DOHH2 (cell line): ENCODE data around the gene MCAT.

Experiments used
- H3F3A ChIP-seq: fragments of 200-600 bp; sonication (generic), shearing (Covaris generic); 2 replicates; pipeline ENCODE4 v1.6.0; 2016; ENCODE audit warnings: antibody characterized with exemption, mild to moderate bottlenecking; ENCODE audit not compliant: control insufficient read depth, insufficient read depth
- H3K27ac ChIP-seq: fragments of 200-600 bp; sonication (generic); 2 replicates; pipeline ENCODE4 v1.5.1; 2014; ENCODE audit warnings: low read depth, mild to moderate bottlenecking, low read length, moderate library complexity
- H3K27me3 ChIP-seq: fragments of 200-600 bp; sonication (generic); 2 replicates; pipeline ENCODE4 v1.6.1; 2014; ENCODE audit warnings: mild to moderate bottlenecking, low read length, mixed read lengths; ENCODE audit not compliant: control insufficient read depth
- H3K36me3 ChIP-seq: fragments of 200-600 bp; sonication (generic); 2 replicates; pipeline ENCODE4 v1.6.1; 2014; ENCODE audit warnings: mild to moderate bottlenecking, low read length, moderate library complexity, mixed read lengths; ENCODE audit not compliant: control insufficient read depth
- H3K4me1 ChIP-seq: fragments of 200-600 bp; sonication (generic); 2 replicates; pipeline ENCODE4 v1.6.1; 2014; ENCODE audit warnings: mild to moderate bottlenecking, low read length, mixed read lengths; ENCODE audit not compliant: control insufficient read depth
- H3K4me2 ChIP-seq: fragments of 200-600 bp; sonication (generic); 2 replicates; pipeline ENCODE4 v1.6.0; 2014; ENCODE audit warnings: mild to moderate bottlenecking, low read length, moderate library complexity
- H3K4me3 ChIP-seq: fragments of 200-600 bp; sonication (generic); 2 replicates; pipeline ENCODE4 v1.5.1; 2014; ENCODE audit warnings: mild to moderate bottlenecking, low read length, mixed read lengths
- H3K79me2 ChIP-seq: fragments of 200-600 bp; sonication (generic); 2 replicates; pipeline ENCODE4 v1.6.1; 2014; ENCODE audit warnings: mild to moderate bottlenecking, low read length, mixed read lengths; ENCODE audit not compliant: control insufficient read depth
- H3K9me2 ChIP-seq: fragments of 200-600 bp; sonication (generic); replicated peaks from 2 replicates; pipeline ENCODE4 v1.6.1; 2014; ENCODE audit warnings: mild to moderate bottlenecking, low read length, mixed read lengths; ENCODE audit not compliant: control insufficient read depth
- H3K9me3 ChIP-seq: fragments of 200-600 bp; sonication (generic); 2 replicates; pipeline ENCODE4 v1.6.1; 2014; ENCODE audit warnings: antibody characterized with exemption, low read length, mixed read lengths; ENCODE audit not compliant: control insufficient read depth, insufficient read depth
- H4K20me1 ChIP-seq: fragments of 200-600 bp; sonication (generic); 2 replicates; pipeline ENCODE4 v1.6.0; 2014; ENCODE audit warnings: low read depth, mild to moderate bottlenecking, antibody characterized with exemption, low read length, moderate library complexity; ENCODE audit not compliant: control insufficient read depth, insufficient read depth
- CTCF ChIP-seq: fragments of 200-600 bp; sonication (generic); IDR thresholded peaks from one replicate; pipeline ENCODE4 v1.5.1; 2014; ENCODE audit warnings: antibody characterized with exemption, mild to moderate bottlenecking, low read depth, low read length; ENCODE audit not compliant: poor library complexity, severe bottlenecking
- EZH2phosphoT487 ChIP-seq: fragments of 200-600 bp; sonication (generic); IDR thresholded peaks from 2 replicates; pipeline ENCODE4 v1.6.1; 2017; ENCODE audit warnings: borderline replicate concordance, mild to moderate bottlenecking, antibody characterized with exemption, low read length, moderate library complexity, mixed read lengths

Gene MCAT

GRCh38 chr22:43096420-43096819 is 46.8 kb downstream of the MCAT start:
- no peaks in the 10 kb centered on the region for H3K27me3 ChIP-seq
- H3K27ac ChIP-seq, result no peak overlapping the region
- no peaks in the 10 kb centered on the region for H3K9me2 ChIP-seq
- H3K79me2 ChIP-seq, result no peaks in the 10 kb centered on the region
- peaks cover 4% of the 10 kb centered on the region; the same call in 1 of the 2 replicates for H3K4me1 ChIP-seq
- H3K4me2 ChIP-seq, result no peak overlapping the region
- no peaks in the 10 kb centered on the region for H3K36me3 ChIP-seq
- TF ChIP-seq CTCF (no peak), EZH2phosphoT487 (no peak)
- H4K20me1 ChIP-seq, result no peaks in the 10 kb centered on the region
- H3F3A ChIP-seq, result no peaks in the 10 kb centered on the region
- H3K4me3 ChIP-seq, result no peak overlapping the region
- H3K9me3 ChIP-seq, result peaks cover 8% of the 10 kb centered on the region; the same call in 1 of the 2 replicates

- Histone ChIP-seq H3K27ac (no peak overlapping the region), H3K79me2 (no peaks in the 10 kb centered on the region), H3K4me2 (no peak overlapping the region)
Measured at GRCh38 chr22:43094551-43094950, 48.6 kb downstream of the MCAT start.

GRCh38 chr22:43094085-43094484 is 49.1 kb downstream of the MCAT start:
- peaks cover 3% of the 10 kb centered on the region; the same call in 1 of the 2 replicates for H3F3A ChIP-seq
- no peak overlapping the region for H3K4me2 ChIP-seq
- H3K27ac ChIP-seq, result no peak overlapping the region
- H3K27me3 ChIP-seq, result no peaks in the 10 kb centered on the region
- no peaks in the 10 kb centered on the region for H4K20me1 ChIP-seq
- H3K79me2 ChIP-seq, result no peaks in the 10 kb centered on the region
- H3K9me2 ChIP-seq, result no peaks in the 10 kb centered on the region
- H3K4me3 ChIP-seq, result no peak overlapping the region
- peaks cover 10% of the 10 kb centered on the region; the same call in 1 of the 2 replicates for H3K4me1 ChIP-seq
- H3K36me3 ChIP-seq, result no peaks in the 10 kb centered on the region
- H3K9me3 ChIP-seq, result peaks cover 8% of the 10 kb centered on the region; the same call in 1 of the 2 replicates
- TF ChIP-seq EZH2phosphoT487 (no peak), CTCF (no peak)

More at GRCh38 chr22:43094551-43094950, 48.6 kb downstream of the MCAT start:
- H3K9me2 ChIP-seq, result no peaks in the 10 kb centered on the region
- H4K20me1 ChIP-seq, result no peaks in the 10 kb centered on the region
- H3K4me1 ChIP-seq, result peaks cover 8% of the 10 kb centered on the region; the same call in 1 of the 2 replicates
- no peaks in the 10 kb centered on the region for H3K36me3 ChIP-seq
- H3K9me3 ChIP-seq, result peaks cover 8% of the 10 kb centered on the region; the same call in 1 of the 2 replicates
- no peak for TF ChIP-seq CTCF
- H3F3A ChIP-seq, result peaks cover 3% of the 10 kb centered on the region; the same call in 1 of the 2 replicates
- H3K27me3 ChIP-seq, result no peaks in the 10 kb centered on the region
- no peak overlapping the region for H3K4me3 ChIP-seq

- H3K27me3 ChIP-seq, result no peaks in the 10 kb centered on the region
- peaks cover 3% of the 10 kb centered on the region; the same call in 1 of the 2 replicates for H3F3A ChIP-seq
- no peak overlapping the region for H3K27ac ChIP-seq
- H3K9me3 ChIP-seq, result peaks cover 8% of the 10 kb centered on the region; the same call in 1 of the 2 replicates
- H4K20me1 ChIP-seq, result no peaks in the 10 kb centered on the region
- no peak for TF ChIP-seq EZH2phosphoT487
- TF ChIP-seq CTCF, result no peak
- H3K36me3 ChIP-seq, result no peaks in the 10 kb centered on the region
- H3K79me2 ChIP-seq, result no peaks in the 10 kb centered on the region
- no peak overlapping the region for H3K4me3 ChIP-seq
- peaks cover 15% of the 10 kb centered on the region for H3K4me1 ChIP-seq
- H3K4me2 ChIP-seq, result no peak overlapping the region
- no peaks in the 10 kb centered on the region for H3K9me2 ChIP-seq
Measured at GRCh38 chr22:43092085-43092484, 51.1 kb downstream of the MCAT start.
